ENCODE results near the gene PHYHD1.

DNA sequence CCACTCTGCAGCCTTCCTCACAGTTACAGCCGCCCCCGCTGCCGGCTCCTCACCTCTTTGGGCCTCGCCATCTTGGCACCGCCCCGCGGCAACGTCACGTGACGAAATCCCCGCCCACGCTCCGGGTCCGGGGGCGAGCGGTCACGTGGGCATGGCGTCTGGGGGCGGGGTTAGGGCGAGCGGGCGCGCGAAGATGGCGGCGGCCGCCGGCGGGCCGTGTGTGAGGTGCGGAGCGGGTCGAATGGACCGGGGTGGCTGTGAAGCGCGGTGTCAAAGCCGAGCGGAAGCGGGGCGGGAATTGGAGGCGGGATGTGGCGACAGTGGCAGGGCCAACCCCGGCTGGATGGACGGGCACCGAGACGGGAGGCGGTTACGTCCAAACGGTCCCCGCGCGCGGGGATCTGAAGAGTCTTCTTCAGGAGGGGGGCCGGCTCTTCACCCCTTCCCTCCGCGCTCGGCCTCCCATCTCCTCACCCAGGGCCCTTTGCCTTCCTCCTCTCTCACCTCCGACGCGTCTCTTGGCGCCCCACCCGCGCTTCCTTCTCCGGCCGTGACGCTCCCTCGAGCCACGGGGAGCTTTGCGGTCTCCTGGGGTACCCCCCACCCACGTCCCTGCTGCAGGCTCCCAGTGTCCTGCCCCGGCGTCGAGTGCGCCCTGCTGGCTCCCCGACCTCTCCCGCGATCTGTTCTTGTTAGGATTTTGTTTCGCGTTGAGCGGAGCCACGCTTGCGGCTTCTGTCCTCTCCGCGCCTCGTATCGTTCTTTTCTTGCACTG is 26.9 kb downstream of the PHYHD1 start, which contains the start of the genes DOLK and NUP188:
- TF ChIP-seq, protein P1, sequence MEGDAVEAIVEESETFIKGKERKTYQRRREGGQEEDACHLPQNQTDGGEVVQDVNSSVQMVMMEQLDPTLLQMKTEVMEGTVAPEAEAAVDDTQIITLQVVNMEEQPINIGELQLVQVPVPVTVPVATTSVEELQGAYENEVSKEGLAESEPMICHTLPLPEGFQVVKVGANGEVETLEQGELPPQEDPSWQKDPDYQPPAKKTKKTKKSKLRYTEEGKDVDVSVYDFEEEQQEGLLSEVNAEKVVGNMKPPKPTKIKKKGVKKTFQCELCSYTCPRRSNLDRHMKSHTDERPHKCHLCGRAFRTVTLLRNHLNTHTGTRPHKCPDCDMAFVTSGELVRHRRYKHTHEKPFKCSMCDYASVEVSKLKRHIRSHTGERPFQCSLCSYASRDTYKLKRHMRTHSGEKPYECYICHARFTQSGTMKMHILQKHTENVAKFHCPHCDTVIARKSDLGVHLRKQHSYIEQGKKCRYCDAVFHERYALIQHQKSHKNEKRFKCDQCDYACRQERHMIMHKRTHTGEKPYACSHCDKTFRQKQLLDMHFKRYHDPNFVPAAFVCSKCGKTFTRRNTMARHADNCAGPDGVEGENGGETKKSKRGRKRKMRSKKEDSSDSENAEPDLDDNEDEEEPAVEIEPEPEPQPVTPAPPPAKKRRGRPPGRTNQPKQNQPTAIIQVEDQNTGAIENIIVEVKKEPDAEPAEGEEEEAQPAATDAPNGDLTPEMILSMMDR (IDR thresholded peaks at IDR 0.05): no peak
- TF ChIP-seq ZFX (IDR thresholded peaks at IDR 0.05; ENCODE audit: borderline replicate concordance): no peak

Measured in 22Rv1 (cell line).